NCI-H82 (cell line): ENCODE data around the gene KLK3.

ENCODE experiments used
- DNase-seq: peaks from one replicate; lab custom pipeline; 2025; lab: John Stamatoyannopoulos, UW

Gene KLK3

GRCh38 chr19:50898018-50898417, 43.3 kb downstream of the KLK3 start:
- DNase-seq = no peak

- DNase-seq = no peak
Measured at GRCh38 chr19:50899569-50899968, 44.9 kb downstream of the KLK3 start.

GRCh38 chr19:50902640-50903039, 47.9 kb downstream of the KLK3 start:
- no peak for DNase-seq

- DNase-seq = peak; percentile 55
Measured at GRCh38 chr19:50906217-50906616, 51.5 kb downstream of the KLK3 start.

GRCh38 chr19:50908336-50908735, 53.6 kb downstream of the KLK3 start:
- no peak for DNase-seq

GRCh38 chr19:50909240-50910070, 54.7 kb downstream of the KLK3 start:
- DNase-seq = peak; percentile 70
